ENCODE data around the gene MYO19.
"Not testable (repeated sequence)": the region's sequence is repeated elsewhere in the genome, so short reads cannot be mapped to it uniquely, and the experiment has no call there.

MYO19 gene

DNA sequence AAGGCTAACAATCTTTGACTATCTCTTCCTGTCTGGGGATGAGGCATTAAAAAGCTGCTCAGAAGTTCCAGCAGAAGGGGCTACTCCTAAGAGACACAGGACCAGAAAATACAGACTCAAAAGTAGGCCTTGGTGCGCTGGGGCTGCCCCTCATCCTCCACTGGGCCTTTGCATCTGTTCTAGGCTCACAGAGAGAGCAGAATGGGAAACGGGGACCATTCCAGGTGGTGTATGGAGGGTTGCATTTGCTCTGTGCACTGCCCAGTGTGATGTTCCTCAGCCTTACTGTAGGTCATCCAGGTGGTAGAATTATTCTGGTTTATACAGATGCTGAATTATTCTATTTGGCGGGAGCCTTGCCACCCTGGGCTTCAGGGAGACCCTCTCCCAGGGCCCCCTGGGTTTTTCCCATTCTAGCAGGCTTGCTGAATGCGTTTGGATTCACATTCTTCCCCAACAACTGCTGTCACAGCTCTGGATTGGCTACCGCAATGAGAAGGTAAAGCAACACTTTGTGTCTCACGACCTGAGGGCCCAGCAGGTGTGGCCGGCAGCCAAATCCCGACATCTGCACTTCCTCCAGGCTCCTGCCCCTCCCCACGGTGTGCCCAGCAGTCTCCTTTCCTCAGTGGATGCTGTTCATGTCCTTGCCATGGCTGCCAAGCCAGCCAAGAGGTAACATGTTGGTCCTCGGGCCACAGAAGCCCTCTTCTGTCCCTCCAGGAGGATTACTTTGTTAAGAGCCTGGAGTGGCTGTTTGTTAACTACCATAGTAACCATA lies 73.1 kb downstream of the MYO19 start:
- no peak for DNase-seq (ENCODE audit: low read depth)

DNA sequence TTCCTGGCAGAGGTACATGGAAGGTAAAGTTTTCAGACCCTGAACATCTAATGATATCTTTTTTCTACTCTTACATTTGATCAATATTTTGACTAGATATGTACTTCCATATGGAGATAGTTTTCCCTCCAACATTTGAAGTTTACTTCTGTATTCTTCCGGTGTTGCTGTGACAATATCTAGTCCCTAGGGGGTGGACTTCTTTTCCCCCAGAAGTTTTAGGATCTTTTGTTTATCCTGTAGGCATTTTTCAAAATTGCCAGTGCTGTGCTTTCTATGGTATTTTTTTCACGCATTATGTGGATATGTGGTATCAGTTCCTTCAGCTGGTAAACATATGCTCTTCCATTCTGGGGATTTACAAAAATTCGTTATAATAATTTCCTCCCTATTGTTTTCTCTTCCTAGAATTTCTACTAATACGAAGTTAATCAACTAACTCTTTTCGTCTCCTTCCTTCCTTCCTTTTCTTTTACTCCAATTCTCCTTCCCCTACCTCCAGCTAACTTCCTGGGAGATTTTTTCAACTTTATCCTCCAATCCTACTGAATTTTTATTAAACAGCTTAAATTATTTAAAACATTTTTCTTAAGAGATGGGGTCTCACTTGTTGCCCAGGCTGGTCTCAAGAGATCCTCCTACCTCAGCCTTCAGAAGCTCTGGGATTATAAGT lies 74.3 kb downstream of the MYO19 start:
- no peak for DNase-seq (ENCODE audit: low read depth)

DNA sequence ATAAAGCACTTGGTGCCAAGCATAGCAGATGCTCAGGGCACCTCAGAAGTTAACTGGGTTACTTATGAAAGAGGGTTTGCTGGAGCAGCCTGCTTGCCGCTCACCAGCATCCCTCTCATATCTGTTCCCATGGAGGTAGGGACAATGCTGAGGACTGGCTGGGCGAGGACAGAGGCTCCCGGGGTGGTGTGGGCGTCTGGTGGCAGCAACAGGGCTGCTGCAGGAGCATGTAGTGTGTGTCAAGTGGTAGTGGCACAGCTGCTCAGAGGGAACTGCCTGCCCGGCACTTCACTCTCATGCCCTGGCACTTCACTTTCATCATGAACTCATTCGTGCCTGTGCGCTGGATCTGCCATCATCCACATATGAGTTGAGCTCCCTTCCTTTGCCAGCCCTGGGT lies 75.1 kb downstream of the MYO19 start:
- DNase-seq (ENCODE audit: low read depth) = no peak

DNA sequence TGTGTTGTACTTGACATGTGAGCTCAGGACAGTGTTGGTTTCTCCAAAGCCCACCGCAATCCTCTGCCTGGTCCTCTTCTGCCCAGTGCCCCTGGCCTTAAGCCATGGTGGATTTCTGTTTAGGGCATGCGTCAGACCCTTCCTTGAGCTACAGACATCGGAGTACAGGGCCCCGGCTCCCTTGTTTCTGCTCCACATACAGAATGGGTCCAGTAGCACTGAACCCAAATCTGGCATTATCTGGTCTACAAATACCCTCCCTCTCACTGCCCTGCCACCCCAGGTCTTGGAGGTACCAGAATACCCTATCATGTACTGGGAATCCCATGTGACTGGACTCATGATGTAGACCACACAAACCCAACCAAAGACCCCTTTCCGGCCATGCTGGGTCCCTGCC lies 75.6 kb downstream of the MYO19 start:
- DNase-seq (ENCODE audit: low read depth) = no peak

DNA sequence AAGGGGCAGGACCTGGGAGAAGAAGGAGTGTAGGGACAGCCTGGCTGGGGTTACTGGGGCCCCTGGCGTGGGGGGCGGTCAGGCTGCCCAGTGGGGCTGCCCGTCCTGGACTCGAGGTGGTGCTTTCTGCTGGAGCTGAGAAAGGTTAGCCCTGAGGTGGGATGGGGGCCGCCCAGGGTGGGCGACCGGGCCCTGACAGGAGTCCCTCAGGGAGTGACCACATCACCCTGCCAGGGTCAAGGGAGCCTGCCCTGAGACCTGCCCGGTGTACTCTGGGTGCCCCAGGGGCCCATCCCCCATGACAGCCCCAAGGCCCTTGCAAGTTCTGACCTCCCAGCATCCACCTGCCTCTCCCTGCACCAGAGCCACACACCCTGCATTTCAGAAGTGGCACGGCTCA lies 77.0 kb downstream of the MYO19 start:
- not testable (repeated sequence) for DNase-seq (ENCODE audit: low read depth)

DNA sequence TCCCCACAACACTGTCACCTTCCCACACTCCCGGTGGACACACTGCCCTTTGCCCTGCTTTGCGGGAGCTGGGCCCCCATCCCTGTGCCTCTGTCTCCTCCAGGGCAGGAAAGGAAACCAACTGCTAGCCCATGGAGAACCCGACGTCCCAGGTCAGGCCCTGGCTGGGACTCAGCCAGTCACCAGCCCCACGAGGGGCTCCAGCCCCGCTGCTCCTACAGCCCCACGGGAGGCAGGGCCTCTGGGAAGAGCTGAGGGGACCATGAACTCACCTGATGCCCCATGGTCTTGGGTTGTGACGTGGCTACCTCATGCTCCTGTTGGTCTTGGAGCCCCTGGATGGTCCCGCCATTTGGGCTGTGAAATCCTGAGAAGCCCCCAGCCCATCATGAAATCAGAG lies 81.8 kb downstream of the MYO19 start:
- DNase-seq (ENCODE audit: low read depth) = not testable (repeated sequence)

DNA sequence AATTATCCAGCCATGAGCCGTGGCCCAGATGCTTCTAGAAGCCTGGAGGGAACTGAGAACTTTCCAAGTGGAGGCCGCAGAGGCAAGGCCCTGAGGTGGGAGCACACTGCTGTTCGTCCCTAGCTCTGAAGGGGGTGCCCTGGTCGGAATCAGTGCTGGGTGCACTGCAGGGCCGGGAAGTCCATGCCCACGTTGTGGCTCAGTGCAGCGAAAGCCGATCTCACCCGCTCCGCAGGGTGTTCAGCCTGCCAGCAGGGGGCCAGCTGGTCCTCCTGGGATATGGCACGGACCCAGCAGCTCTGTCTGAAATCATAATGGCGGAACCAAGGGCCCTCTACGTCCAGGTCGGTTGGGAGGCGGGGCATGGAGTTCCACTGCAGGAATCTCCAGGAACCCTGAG lies 84.7 kb downstream of the MYO19 start:
- not testable (repeated sequence) for DNase-seq (ENCODE audit: low read depth)

Measured in stimulated activated CD8-positive, alpha-beta memory T cell treated with anti-CD3 and anti-CD28 coated beads, Interleukin-15, amount 100 ng/mL, for 1 hour (primary cell).